Activated naive CD8-positive, alpha-beta T cell (primary cell): ENCODE data around the gene SNX15.
A peak's percentile ranks its signal among the peaks of the same experiment; 100 is the strongest.

ENCODE experiments used
- H3K27ac Mint-ChIP-seq: one replicate; pipeline ENCODE4 v1.8.0; 2021; ENCODE audit warnings: mixed read lengths
- H3K27me3 Mint-ChIP-seq: one replicate; pipeline ENCODE4 v1.8.0; 2021; ENCODE audit warnings: mixed read lengths
- H3K36me3 Mint-ChIP-seq: one replicate; pipeline ENCODE4 v1.8.0; 2021; ENCODE audit warnings: mixed read lengths
- H3K4me1 Mint-ChIP-seq: one replicate; pipeline ENCODE4 v1.8.0; 2021; ENCODE audit warnings: low read depth, mixed read lengths
- H3K4me3 Mint-ChIP-seq: one replicate; pipeline ENCODE4 v1.8.0; 2021; ENCODE audit warnings: mild to moderate bottlenecking, mixed read lengths
- H3K9me3 Mint-ChIP-seq: one replicate; pipeline ENCODE4 v1.8.0; 2021; ENCODE audit warnings: low read depth, mixed read lengths

SNX15 gene

GRCh38 chr11:65036931-65037330 lies 9.7 kb downstream of the SNX15 start:
- peaks cover 7% of the 10 kb centered on the region for H3K4me1 Mint-ChIP-seq
- no peaks in the 10 kb centered on the region for H3K36me3 Mint-ChIP-seq
- H3K9me3 Mint-ChIP-seq = no peaks in the 10 kb centered on the region
- H3K4me3 Mint-ChIP-seq = no peak overlapping the region
- no peak overlapping the region for H3K27ac Mint-ChIP-seq
- H3K27me3 Mint-ChIP-seq = no peaks in the 10 kb centered on the region

GRCh38 chr11:65040520-65040846 lies 13.2 kb downstream of the SNX15 start:
- Mint-ChIP-seq H3K27me3 (no peaks in the 10 kb centered on the region), H3K9me3 (no peaks in the 10 kb centered on the region), H3K36me3 (peaks cover 3% of the 10 kb centered on the region), H3K4me1 (peaks cover 14% of the 10 kb centered on the region), H3K27ac (peak overlapping the region; percentile 95), H3K4me3 (peak overlapping the region; percentile 92)

- Mint-ChIP-seq H3K27me3 (no peaks in the 10 kb centered on the region), H3K4me1 (peaks cover 14% of the 10 kb centered on the region), H3K9me3 (no peaks in the 10 kb centered on the region), H3K36me3 (peaks cover 3% of the 10 kb centered on the region), H3K4me3 (peak within 1 kb of the TSS; percentile 92), H3K27ac (peak within 1 kb of the TSS; percentile 95)
These were observed 13.8 kb downstream of the SNX15 start, which contains the start of gene SAC3D1 for GRCh38 chr11:65040847-65041622. SAC3D1 (plus strand) TSS chr11:65041210; CDS start chr11:65041293, 83 bp downstream.

- H3K36me3 Mint-ChIP-seq = peaks cover 3% of the 10 kb centered on the region
These were observed 15.7 kb downstream of the SNX15 start for GRCh38 chr11:65042891-65043290.

GRCh38 chr11:65043881-65044501 lies 16.8 kb downstream of the SNX15 start:
- H3K4me3 Mint-ChIP-seq = no peak overlapping the region
- H3K27ac Mint-ChIP-seq = no peak overlapping the region
- H3K9me3 Mint-ChIP-seq = no peaks in the 10 kb centered on the region
- H3K27me3 Mint-ChIP-seq = no peaks in the 10 kb centered on the region
- H3K36me3 Mint-ChIP-seq = peaks cover 3% of the 10 kb centered on the region
- H3K4me1 Mint-ChIP-seq = peaks cover 33% of the 10 kb centered on the region

More at GRCh38 chr11:65042891-65043290, 15.7 kb downstream of the SNX15 start:
- no peaks in the 10 kb centered on the region for H3K27me3 Mint-ChIP-seq
- no peaks in the 10 kb centered on the region for H3K9me3 Mint-ChIP-seq
- peaks cover 28% of the 10 kb centered on the region for H3K4me1 Mint-ChIP-seq
- H3K27ac Mint-ChIP-seq = no peak overlapping the region
- H3K4me3 Mint-ChIP-seq = peak overlapping the region; percentile 86

GRCh38 chr11:65045061-65045460 lies 17.8 kb downstream of the SNX15 start:
- H3K27me3 Mint-ChIP-seq = no peaks in the 10 kb centered on the region
- no peak overlapping the region for H3K4me3 Mint-ChIP-seq
- H3K27ac Mint-ChIP-seq = no peak overlapping the region
- H3K36me3 Mint-ChIP-seq = peaks cover 3% of the 10 kb centered on the region
- H3K9me3 Mint-ChIP-seq = no peaks in the 10 kb centered on the region
- peaks cover 33% of the 10 kb centered on the region for H3K4me1 Mint-ChIP-seq

- H3K27me3 Mint-ChIP-seq = no peaks in the 10 kb centered on the region
- peaks cover 3% of the 10 kb centered on the region for H3K36me3 Mint-ChIP-seq
- H3K9me3 Mint-ChIP-seq = no peaks in the 10 kb centered on the region
- peaks cover 30% of the 10 kb centered on the region for H3K4me1 Mint-ChIP-seq
- H3K4me3 Mint-ChIP-seq = no peak overlapping the region
- H3K27ac Mint-ChIP-seq = no peak overlapping the region
These were observed 18.5 kb downstream of the SNX15 start for GRCh38 chr11:65045728-65046127.

GRCh38 chr11:65047581-65048422 lies 20.6 kb downstream of the SNX15 start:
- Mint-ChIP-seq H3K9me3 (no peaks in the 10 kb centered on the region), H3K4me1 (peaks cover 22% of the 10 kb centered on the region), H3K27me3 (no peaks in the 10 kb centered on the region), H3K36me3 (peaks cover 3% of the 10 kb centered on the region), H3K27ac (peak overlapping the region; percentile 91), H3K4me3 (peak overlapping the region; percentile 87)

- Mint-ChIP-seq H3K9me3 (no peaks in the 10 kb centered on the region), H3K36me3 (no peaks in the 10 kb centered on the region), H3K4me1 (peaks cover 32% of the 10 kb centered on the region), H3K27me3 (no peaks in the 10 kb centered on the region), H3K27ac (no peak overlapping the region), H3K4me3 (no peak overlapping the region)
These were observed 24.2 kb downstream of the SNX15 start for GRCh38 chr11:65051398-65051858.

GRCh38 chr11:65053827-65054508 lies 26.7 kb downstream of the SNX15 start:
- Mint-ChIP-seq H3K4me3 (peak overlapping the region; percentile 73), H3K4me1 (peaks cover 16% of the 10 kb centered on the region), H3K27ac (peak overlapping the region; percentile 62), H3K36me3 (no peaks in the 10 kb centered on the region), H3K27me3 (no peaks in the 10 kb centered on the region), H3K9me3 (no peaks in the 10 kb centered on the region)

- H3K4me1 Mint-ChIP-seq = peaks cover 16% of the 10 kb centered on the region
- no peak overlapping the region for H3K4me3 Mint-ChIP-seq
- H3K27me3 Mint-ChIP-seq = no peaks in the 10 kb centered on the region
- no peaks in the 10 kb centered on the region for H3K9me3 Mint-ChIP-seq
- no peaks in the 10 kb centered on the region for H3K36me3 Mint-ChIP-seq
- H3K27ac Mint-ChIP-seq = no peak overlapping the region
These were observed 28.3 kb downstream of the SNX15 start for GRCh38 chr11:65055538-65055937.

GRCh38 chr11:65056999-65057398 lies 29.8 kb downstream of the SNX15 start:
- Mint-ChIP-seq H3K4me3 (no peak overlapping the region), H3K27ac (no peak overlapping the region), H3K27me3 (no peaks in the 10 kb centered on the region)

GRCh38 chr11:65057526-65057925 lies 30.3 kb downstream of the SNX15 start:
- Mint-ChIP-seq H3K27me3 (no peaks in the 10 kb centered on the region), H3K36me3 (no peaks in the 10 kb centered on the region), H3K4me1 (peaks cover 16% of the 10 kb centered on the region), H3K9me3 (no peaks in the 10 kb centered on the region), H3K27ac (no peak overlapping the region), H3K4me3 (no peak overlapping the region)

More at GRCh38 chr11:65056999-65057398, 29.8 kb downstream of the SNX15 start:
- peaks cover 16% of the 10 kb centered on the region for H3K4me1 Mint-ChIP-seq
- H3K9me3 Mint-ChIP-seq = no peaks in the 10 kb centered on the region
- no peaks in the 10 kb centered on the region for H3K36me3 Mint-ChIP-seq

GRCh38 chr11:65058012-65058411 lies 30.8 kb downstream of the SNX15 start:
- Mint-ChIP-seq H3K9me3 (no peaks in the 10 kb centered on the region), H3K4me1 (peaks cover 16% of the 10 kb centered on the region), H3K4me3 (no peak overlapping the region), H3K27me3 (no peaks in the 10 kb centered on the region), H3K27ac (no peak overlapping the region), H3K36me3 (no peaks in the 10 kb centered on the region)
